Dermis microvascular lymphatic vessel endothelial cell (primary cell): ENCODE results near the gene SDF4. TPM values are rescaled to one million over a fixed set of nuclear protein-coding genes. Genes with fewer than 3 reads are reported as not detected.
A peak's percentile ranks its signal among the peaks of the same experiment; 100 is the strongest.

Experiments used
- DNase-seq, 2 donors: peaks; one replicate each; pipeline versions ENCODE4 v3.0.0 to v3.0.0-alpha.2; 2010; ENCODE audit warnings: low read depth in 2 of 2
- total RNA-seq: library from RNA; depleted of rRNA; stranded (reverse); fragments of >200 nt; gene quantifications from 2 replicates; pipeline ENCODE4 v1.2.1, GENCODE V29; 2014

The SDF4 gene, protein sequence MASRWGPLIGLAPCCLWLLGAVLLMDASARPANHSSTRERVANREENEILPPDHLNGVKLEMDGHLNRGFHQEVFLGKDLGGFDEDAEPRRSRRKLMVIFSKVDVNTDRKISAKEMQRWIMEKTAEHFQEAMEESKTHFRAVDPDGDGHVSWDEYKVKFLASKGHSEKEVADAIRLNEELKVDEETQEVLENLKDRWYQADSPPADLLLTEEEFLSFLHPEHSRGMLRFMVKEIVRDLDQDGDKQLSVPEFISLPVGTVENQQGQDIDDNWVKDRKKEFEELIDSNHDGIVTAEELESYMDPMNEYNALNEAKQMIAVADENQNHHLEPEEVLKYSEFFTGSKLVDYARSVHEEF
- 70.0 and 104 TPM in 2 replicates for total RNA-seq

DNA sequence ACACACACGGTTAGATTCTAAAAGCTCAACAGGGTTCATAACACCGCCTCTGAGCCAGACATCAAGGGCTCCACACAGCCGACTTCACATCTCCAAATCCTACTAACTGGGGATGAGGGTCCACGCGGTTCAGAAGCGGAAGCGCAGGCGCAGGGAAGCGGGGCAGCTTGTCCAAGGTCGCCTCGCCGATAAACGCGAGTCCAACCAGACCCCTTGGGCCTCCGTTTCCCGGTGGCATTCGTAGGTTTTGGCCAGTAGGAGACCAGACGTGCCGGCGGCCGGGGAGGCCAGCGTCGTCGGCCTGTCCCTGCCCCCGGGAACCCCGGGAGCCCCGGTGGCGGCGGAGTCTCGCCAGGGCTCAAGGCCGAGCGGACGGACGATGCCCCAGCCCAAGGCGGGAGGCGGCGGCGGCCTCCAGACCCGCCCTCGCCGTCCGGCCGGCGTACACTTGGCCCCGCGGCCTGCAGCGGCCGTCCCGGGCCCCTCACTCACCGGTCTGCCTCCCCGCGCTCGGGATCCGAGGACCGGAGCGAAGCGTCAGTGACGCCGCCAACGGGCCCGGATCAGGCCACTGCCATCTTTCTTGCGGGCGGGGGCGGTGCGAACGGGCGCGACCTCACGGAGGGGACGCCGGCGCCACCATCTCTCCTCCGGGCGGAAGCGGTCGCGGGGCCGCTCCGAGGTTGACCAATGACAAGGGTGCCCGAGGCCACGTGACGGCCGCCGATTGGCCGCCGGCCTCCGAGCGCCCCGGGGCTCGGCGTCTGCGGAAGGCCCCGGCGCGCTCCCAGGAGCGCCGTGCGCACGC, at the start of gene SDF4:
SDF4 (minus strand) TSS at position 602 of the 808 bp plus-strand sequence. CDS start 3,229 bp downstream, outside the sequence.
- DNase-seq, result peak; percentile 88 to 97

DNA sequence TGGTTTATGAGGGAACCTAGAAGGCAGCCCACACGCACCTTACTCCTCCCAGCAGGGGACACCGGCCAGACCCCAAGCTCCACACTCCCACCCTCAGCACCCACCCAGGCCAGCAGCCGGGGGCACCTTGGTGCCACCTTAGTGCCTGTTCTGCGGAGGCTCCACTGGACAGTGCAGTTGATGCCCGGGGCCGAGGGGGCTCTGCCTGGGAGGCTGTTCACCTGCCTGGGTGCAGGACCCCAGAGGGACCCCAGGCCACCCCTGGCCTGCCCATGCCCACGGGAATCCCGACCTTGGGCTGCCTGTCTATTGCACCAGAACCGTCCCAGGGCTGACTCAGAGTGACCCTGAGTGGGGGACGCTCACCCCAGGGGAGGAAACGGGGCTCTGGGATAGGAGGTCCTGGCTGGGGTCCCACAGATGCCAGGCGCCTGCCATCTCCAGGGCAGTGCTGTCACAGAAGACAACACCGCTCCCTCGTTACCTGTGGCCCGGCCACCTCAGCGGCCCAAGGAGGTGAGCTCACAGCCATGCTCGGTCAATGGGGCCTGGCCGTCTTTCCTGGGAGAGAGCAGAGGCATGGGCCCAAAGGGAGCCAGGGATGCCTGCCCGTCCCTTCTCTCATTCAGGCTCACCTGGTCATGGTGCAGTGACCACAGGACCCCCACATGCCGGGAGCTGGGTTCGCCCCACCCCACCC, 49.1 kb upstream of the SDF4 start:
- no peak for DNase-seq

DNA sequence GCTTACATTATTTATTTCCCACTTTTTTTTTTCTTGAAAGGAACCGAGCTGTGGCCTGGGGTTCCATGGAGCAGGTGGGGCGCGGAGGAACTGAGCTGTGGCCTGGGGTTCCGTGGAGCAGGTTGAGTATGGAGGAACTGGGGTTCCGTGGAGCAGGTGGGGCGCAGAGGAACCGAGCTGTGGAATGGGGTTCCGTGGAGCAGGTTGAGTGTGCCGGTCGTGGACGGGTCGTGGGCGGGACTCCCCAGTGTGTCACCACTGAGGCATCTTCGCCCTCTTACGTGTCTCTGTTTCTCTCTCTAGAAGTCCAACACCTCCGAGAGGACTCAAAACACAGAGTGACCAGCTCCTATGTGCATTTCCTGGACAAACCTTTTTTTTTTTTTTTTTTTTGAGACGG, 47.2 kb upstream of the SDF4 start:
- DNase-seq, result no peak

DNA sequence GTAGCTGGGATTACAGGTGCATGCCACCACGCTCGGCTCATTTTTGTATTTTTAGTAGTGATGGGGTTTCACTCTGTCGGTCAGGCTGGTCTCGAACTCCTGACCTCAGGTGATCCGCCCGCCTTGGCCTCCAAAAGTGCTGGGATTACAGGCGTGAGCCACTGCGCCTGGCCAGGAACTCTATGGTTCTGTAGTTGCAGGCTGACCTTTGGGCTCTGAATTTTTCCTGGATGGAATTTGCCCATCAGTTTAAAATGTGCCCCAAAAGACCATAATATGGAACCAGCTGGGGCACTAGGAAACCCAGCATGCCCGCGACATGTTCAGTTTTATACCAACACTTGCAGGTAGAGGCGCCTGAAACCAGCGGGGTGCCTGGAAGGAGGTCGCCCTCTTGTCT, 46.8 kb upstream of the SDF4 start:
- no peak for DNase-seq

DNA sequence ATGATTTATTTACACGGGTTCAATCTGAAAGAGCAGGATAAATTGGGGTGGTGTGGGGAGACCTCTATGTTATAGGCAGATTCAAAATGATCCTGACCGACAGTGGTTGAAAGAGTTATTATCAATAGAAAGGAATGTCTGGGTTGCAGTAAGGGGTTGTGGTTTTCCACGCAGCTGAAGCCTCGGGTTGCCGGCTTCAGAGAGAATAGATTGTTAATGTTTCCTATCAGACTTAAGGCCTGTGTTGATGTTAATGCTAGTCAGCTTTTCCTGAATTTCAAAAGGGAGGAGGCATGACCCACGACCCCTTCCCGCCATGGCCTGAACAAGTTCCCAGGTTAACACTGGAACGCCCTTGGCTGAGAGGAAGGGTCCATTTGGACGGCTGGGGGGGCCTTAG, 44.0 kb upstream of the SDF4 start:
- no peak for DNase-seq

DNA sequence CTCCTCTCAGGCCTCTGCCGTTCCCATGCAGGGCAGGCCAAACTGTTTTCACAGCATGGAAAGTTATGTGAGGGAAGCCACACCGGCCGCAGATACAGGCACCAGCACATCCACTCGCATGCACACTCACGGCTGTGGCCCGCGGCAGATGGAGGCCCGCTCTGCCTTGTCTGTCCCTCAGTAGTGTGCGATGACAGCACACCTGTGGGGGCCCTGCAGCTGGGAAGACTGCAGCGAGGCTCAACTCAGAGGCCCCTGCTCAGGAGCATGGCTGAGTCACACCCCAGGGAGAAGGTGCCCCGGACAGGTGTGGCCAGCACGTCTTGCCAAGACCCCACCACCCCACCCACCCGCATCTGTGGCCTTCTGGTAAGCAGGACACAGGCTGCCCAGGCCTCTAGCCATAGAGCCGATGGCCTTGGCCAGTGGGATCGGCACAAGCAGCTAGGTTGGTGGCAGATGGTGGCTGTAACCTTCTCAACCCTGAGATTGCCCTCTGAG, 43.2 kb upstream of the SDF4 start:
- DNase-seq, result no peak

DNA sequence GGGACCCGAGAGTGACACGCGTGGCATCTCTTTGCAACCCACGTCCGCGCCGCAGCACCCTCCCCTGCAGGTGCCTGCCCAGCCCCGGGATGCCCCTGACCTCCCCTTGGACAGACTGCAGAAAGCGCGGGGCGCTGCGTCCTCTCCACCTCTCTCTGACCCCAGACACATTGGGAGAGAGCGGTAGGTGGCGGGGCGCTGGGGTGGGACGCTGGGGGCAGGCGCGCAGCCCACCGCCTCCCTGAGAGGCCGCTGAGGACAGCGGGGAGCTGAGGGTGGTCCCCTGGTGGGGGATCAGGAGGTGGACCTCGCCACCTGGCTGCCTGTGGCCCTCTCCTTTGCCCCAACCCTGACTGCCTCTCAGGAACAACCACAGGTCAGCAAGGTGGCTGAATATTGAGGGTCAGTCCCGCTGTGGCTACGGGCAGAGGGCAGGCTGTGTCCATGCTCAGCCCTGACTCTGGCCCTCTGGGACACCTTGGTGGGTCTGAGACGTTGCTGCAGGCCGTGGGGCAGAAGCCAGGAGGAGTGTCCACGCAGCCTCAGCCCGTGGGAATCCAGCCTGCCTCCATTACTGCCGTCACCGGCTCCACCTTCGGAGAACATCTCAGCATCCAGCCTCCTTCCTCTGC, 42.6 kb upstream of the SDF4 start:
- DNase-seq, result no peak

DNA sequence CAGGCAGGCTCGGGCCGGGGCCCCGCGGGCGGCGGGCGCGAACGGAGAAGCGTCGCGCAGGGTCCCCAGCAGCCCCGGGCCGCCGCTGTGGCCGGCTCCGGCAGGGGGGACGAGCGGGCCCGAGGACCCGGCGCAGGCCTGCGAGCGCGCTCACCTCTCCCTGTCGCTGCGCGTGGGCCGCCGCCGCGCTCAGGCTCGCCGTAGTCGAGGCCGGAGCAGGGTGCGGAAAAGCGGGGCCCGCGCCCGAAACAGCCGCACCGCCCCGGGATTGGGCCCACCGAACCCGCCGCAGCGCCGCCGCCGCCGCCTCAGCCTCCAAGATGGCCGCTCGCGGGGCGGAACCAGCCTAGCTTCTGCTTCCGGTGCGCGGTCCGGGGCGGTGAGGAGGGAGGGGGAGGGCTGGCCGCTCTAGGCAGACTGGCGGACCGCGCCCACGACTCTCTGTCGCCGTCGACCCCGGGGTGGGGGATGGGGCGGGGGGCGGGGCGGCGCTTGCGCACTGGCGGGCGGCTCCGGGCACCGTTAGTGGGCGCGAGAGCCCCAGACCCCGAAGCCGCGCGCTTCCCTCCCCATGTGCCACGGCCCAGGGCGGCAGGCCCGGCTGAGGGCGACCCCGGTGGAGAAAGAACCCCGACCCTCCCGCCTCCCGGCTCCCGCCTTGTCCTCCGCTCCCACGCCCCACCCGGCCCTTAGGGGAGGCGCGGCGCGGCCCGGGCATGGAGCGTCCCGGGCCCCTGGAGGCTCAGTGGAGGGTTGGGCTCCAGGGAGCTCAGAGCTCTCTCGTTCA, 41.9 kb upstream of the SDF4 start, which contains the start of gene UBE2J2:
UBE2J2 (minus strand) TSS at position 343 of the 787 bp plus-strand sequence. CDS start 5,862 bp downstream, outside the sequence.
- DNase-seq, result peak; percentile 80 to 96

DNA sequence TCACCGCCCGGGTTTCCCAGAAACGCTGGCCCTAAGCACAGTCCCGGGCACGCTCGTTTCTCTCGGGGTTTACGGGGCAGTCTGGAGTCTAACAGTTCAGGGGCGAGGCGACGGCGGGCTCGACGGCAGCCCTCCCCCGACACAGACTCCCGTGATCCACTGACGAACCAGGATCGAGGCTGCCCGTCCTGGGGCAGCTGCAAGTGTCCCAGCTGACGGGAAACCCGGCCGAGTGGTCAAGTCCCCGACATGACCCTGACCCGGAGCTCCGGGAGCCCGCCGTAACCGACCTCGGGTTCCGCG, 41.4 kb upstream of the SDF4 start:
- peak in 1 of 2 donors; percentile 39 for DNase-seq

DNA sequence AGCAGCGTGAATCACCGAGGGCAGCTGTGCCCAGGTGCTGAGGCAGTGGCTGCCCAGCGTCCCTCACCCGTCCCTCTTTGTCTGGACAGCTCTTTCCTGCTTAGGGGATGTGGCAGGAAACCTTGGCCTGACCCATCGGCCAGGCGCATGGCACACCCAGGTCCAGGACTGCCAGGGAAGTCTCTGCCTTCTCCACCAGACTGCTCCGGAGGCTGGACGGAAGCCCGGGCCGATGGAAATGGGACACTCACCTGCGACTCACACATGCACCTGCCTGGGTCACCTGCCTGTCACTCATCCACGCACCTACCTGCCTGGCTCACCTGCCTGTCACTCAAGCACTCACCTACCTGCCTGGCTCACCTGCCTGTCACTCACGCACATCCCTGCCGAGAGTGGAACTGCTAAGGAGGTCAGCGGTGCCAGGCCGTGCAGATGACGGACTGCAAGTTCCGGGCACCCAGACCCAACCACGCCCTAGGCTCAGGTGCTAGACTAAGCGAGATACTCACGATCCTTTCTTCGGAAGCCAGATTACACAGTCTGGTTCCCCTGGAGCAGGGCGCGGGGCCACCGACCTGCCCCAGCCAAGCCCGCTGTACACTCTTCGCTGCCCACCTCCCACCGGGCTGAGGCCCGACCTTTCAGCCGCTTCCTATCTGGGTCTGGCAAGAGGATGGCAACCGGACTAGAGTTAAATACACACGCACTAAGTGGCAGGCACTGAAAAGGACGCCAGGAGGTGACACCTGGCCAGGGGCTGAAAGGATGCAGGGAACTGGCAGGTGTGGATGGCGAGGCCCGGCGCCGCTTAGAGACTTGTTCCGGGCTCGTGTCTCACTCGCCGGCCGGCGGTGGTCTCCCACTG, 40.8 kb upstream of the SDF4 start:
- DNase-seq, result peak in 1 of 2 donors; percentile 75

DNA sequence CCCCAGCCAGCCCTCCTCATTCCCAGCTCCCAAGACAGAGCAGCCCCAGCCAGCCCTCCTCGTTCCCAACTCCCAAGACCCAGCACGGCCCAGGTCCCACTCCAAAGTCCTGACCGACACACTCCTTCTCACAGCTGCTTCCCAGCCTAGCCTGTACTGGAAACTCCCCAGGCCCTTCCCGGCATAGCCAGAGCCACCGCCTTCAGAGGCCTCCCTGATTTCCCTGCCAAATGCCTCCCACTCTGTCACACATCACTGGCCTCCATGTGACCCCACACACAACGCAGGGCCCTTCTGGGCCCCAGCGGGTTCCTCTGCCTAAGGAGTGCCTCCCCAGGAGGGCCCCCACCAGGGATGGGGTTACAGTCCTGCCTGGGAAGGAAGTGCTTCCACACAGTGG, 39.0 kb upstream of the SDF4 start:
- DNase-seq, result no peak

DNA sequence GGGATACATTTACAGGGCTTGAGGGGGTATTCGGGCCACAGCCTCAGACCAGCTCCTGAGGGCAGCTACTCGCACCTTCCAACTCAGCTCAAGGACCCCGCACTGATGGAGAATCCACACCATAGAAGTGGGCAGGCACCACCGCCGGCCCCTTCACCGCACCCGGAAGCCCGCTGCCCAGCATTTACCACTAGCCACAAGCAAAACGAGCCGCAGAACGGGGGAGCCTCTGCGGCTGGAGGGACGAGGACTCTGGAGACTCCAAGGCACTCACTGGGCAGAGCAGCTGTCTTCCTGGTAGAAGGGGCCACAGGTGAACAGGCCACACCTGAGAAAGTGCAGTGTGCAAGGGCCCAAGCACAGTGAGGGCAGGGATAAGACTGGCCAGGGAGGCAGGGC, 36.5 kb upstream of the SDF4 start:
- no peak for DNase-seq

DNA sequence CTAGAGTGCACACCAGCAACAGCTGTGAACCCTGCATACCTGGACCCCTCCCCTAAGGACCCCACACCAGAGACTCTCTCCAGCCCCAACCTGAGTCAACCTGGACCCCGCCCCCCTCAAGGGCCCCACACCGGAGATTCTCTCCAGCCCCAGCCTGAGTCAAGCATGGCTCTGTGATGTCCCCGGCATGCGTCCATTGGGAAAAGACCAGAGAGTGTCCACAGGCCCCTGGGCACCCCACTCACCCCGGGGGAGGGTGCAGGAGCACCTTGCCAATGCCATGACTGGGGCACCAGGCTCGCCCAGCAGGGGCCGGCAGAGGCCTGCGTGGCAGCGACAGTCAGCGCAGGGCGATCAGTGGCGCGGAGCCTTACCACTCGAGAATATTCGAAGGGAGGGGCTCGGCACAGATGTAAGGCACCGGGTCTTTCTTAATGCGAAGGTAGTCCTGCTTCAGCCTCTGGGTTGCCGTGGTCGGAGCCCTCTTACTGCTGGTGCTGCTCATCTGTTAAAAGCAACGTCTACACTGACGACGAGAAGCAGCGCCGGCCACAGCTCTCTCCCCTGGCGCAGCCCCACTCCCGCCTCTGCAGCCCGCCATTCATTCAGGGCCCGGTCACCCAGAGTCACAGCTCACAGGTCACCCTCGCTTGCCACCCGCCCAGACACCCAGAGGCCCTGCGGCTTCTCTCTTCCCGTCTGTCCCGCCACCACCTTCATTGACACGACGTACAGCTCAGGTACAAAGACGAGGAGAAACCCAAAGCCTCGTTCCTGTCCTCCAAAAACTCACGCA, 35.9 kb upstream of the SDF4 start:
- no peak for DNase-seq

DNA sequence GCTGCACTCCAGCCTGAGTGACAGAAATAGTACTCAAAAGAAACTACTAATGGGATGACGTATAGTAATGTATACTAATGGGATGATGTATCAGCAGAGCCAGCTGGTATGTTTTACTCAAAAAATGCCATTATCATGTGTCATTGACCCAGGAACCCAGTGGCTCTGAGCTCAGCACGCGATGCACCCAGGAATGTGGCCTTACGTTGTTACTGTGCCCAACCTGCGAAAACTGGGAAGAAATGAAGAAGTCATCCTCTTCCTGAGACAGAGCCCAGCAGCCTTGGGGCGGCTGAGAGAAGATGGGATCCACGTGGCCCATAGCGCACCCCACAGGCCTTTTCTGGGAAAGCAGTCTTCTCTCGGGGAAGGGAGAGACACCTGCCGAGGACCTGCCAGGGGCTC, 33.1 kb upstream of the SDF4 start:
- peak in 1 of 2 donors; percentile 28 for DNase-seq

DNA sequence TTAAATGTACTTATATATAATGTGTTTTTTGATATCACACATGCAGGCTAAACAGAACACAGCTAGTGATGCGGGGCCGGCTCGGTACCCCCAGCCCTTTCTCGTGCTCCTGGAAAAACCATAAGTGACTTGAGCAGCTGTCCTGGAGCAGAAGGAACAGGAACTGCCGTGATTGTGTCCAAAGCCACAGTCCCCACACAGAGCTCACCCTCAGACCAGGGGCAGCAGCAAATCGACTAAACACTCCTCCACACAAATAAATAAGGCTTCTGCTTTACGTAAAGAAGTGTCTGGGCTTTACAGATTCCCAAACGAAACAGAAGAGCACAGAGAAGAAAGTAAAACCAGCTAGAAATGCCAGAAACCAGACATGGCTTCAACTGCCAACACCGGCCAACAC, 32.2 kb upstream of the SDF4 start:
- no peak for DNase-seq

DNA sequence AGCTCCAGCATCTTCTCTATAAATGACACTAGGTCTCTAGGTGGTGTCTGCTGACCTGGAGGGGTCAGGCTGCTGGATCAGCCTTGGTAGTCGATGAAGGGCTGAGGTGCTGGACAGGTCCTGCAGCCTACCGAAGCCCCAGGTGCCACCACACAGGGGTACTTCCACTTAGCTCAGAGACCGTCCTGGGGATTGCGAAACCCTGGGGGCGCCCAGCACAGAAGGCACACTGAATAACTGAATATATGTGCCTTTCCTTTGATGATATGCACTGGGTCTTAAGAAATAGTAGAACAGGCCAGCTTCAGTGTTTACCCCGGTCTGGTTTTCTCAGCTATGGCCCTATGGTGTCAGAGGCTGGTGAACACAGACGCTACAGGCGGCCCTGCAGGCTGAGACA, 31.0 kb upstream of the SDF4 start:
- no peak for DNase-seq

DNA sequence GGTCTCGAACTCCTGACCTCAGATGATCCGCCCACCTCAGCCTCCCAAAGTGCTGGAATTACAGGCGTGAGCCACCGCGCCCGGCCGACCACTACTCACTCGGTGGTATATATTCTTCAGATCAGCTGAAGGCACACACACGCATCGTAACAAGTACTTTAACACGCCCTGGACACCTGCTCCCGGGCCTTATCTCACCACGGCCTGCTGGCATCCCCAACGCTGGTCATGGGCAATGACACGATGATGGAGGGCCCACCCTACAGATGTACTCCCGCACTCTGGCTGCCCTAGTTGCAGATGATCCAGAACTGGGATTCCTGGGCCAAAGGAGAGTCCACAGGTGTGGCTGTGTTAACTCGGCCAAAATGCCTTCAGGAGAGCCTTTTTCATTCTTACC, 30.3 kb upstream of the SDF4 start:
- DNase-seq, result no peak

DNA sequence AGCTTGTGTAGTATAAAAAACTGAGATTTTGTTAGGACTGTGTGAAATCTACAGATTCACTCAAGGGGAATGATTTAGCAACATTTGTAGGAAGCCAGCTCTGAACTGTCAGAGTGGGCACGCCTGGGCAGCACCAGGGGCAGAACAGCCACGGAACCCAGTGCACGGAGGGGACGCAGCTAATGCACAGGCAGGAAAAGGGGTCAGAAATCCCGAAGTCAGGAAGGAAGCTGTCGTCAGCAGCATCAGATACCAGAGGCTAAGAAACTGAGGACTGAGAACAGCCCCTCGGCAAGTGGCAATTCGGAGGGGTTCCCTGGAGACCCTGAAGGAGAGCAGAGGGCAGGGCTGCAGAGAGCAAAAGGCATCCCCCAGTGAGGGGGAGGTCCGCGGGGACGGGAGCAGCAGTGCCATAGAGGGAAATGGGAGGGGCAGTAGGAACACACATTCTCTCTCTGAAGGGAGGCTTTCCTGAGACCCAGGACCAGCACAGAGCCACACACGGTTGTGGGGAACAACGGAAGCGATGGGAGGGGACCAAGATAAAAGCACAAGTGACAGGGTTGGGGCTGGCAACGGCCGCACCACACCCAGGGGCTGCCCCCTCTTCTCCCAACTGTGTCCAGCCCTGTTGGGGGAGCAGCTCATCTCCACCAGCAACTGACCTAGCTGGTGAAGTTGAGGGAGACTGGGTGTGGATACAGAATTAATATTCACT, 29.2 kb upstream of the SDF4 start:
- peak in 1 of 2 donors; percentile 47 for DNase-seq
